ENCODE data around the gene RB1.
"Not testable (repeated sequence)": the region's sequence is repeated elsewhere in the genome, so short reads cannot be mapped to it uniquely, and the experiment has no call there.

RB1 gene

GRCh38 chr13:48355524-48355923 is 52.0 kb downstream of the RB1 start:
- not testable (repeated sequence) for DNase-seq

GRCh38 chr13:48356750-48357149 is 53.2 kb downstream of the RB1 start:
- no peak for DNase-seq

GRCh38 chr13:48369988-48370387 is 66.4 kb downstream of the RB1 start:
- DNase-seq: no peak

GRCh38 chr13:48370815-48371214 is 67.3 kb downstream of the RB1 start:
- no peak for DNase-seq

- DNase-seq: no peak
Observed at GRCh38 chr13:48377857-48378256, 74.3 kb downstream of the RB1 start.

GRCh38 chr13:48380581-48380980 is 77.0 kb downstream of the RB1 start:
- DNase-seq: peak in 2 of 3 donors; percentile 54 to 60

- no peak for DNase-seq
Observed at GRCh38 chr13:48383384-48383783, 79.8 kb downstream of the RB1 start.

GRCh38 chr13:48386816-48387215 is 83.3 kb downstream of the RB1 start:
- no peak for DNase-seq

- DNase-seq: no peak
Observed at GRCh38 chr13:48391257-48391656, 87.7 kb downstream of the RB1 start.

- no peak for DNase-seq
Observed at GRCh38 chr13:48393030-48393697, 89.6 kb downstream of the RB1 start.

GRCh38 chr13:48393698-48394085 is 90.1 kb downstream of the RB1 start:
- DNase-seq: peak in 1 of 3 donors; percentile 24

- no peak for DNase-seq
Observed at GRCh38 chr13:48397744-48398143, 94.2 kb downstream of the RB1 start.

GRCh38 chr13:48398450-48399095 is 95.0 kb downstream of the RB1 start:
- no peak for DNase-seq

- DNase-seq: no peak
Observed at GRCh38 chr13:48400090-48400694, 96.6 kb downstream of the RB1 start.

GRCh38 chr13:48400850-48401291 is 97.3 kb downstream of the RB1 start:
- DNase-seq: peak; percentile 28 to 71 (median 62)

GRCh38 chr13:48401480-48401879 is 97.9 kb downstream of the RB1 start:
- DNase-seq: no peak

- no peak for DNase-seq
Observed at GRCh38 chr13:48402325-48402932, 98.9 kb downstream of the RB1 start.

GRCh38 chr13:48403151-48403631 is 99.6 kb downstream of the RB1 start:
- DNase-seq: peak; percentile 38 to 88 (median 78)

GRCh38 chr13:48403913-48404312 is 100.4 kb downstream of the RB1 start:
- DNase-seq: peak in 2 of 3 donors; percentile 26 to 36

- DNase-seq: no peak
Observed at GRCh38 chr13:48404952-48405351, 101.4 kb downstream of the RB1 start.

- DNase-seq: peak; percentile 39 to 80 (median 75)
Observed at GRCh38 chr13:48405875-48406274, 102.3 kb downstream of the RB1 start.

GRCh38 chr13:48410199-48410598 is 106.6 kb downstream of the RB1 start:
- DNase-seq: no peak

GRCh38 chr13:48411147-48411794 is 107.7 kb downstream of the RB1 start:
- no peak for DNase-seq
